Nephron progenitor cell (in vitro differentiated cells): ENCODE data around the gene SRPK3.

Experiments used
- DNase-seq: peaks from one replicate; pipeline ENCODE4 v3.0.0; 2021
- H3K27ac Mint-ChIP-seq: 2 replicates; pipeline ENCODE4 v1.8.0; 2021; ENCODE audit warnings: mild to moderate bottlenecking, moderate library complexity, mixed read lengths
- H3K27me3 Mint-ChIP-seq: 2 replicates; pipeline ENCODE4 v1.8.0; 2021; ENCODE audit warnings: mild to moderate bottlenecking, low read depth, mixed read lengths; ENCODE audit not compliant: poor library complexity
- H3K36me3 Mint-ChIP-seq: 2 replicates; pipeline ENCODE4 v1.8.0; 2021; ENCODE audit warnings: low read depth, mixed read lengths
- H3K4me1 Mint-ChIP-seq: 2 replicates; pipeline ENCODE4 v1.8.0; 2021; ENCODE audit warnings: mixed read lengths
- H3K4me3 Mint-ChIP-seq: 2 replicates; pipeline ENCODE4 v1.8.0; 2021; ENCODE audit warnings: mild to moderate bottlenecking, moderate library complexity, mixed read lengths
- H3K9me3 Mint-ChIP-seq: 2 replicates; pipeline ENCODE4 v1.8.0; 2021; ENCODE audit warnings: mild to moderate bottlenecking, moderate library complexity, mixed read lengths
- TF ChIP-seq, protein P1 (sequence below): fragments of 200-600 bp; sonication (generic); IDR thresholded peaks from 2 replicates; pipeline ENCODE4 v1.5.0; 2021; ENCODE audit warnings: antibody characterized with exemption

Gene SRPK3

DNA sequence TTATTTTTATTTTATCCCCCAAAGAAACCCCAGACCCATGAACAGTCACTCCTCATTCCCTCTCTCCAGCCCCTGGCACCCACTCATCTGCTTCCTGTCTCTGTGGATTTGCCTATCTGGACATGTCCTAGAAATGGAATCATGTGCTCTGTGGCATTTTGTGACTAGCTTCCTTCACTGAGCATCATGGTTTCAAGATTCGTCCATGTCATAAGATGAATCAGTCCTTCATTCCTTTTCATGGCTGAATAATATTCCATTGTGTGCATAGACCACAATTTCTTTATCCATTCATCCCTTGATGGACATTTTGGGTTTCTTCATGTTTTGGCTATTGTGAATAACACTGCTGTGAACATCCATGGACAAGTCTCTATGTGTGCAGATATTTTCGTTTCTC, 46.0 kb upstream of the SRPK3 start:
- DNase-seq: no peak
- peaks cover 70% of the 10 kb centered on the region for H3K9me3 Mint-ChIP-seq
- H3K27me3 Mint-ChIP-seq: peaks cover 6% of the 10 kb centered on the region
- H3K27ac Mint-ChIP-seq: no peak overlapping the region
- H3K4me1 Mint-ChIP-seq: peaks cover 17% of the 10 kb centered on the region
- H3K36me3 Mint-ChIP-seq: peaks cover 32% of the 10 kb centered on the region
- TF ChIP-seq, protein P1, sequence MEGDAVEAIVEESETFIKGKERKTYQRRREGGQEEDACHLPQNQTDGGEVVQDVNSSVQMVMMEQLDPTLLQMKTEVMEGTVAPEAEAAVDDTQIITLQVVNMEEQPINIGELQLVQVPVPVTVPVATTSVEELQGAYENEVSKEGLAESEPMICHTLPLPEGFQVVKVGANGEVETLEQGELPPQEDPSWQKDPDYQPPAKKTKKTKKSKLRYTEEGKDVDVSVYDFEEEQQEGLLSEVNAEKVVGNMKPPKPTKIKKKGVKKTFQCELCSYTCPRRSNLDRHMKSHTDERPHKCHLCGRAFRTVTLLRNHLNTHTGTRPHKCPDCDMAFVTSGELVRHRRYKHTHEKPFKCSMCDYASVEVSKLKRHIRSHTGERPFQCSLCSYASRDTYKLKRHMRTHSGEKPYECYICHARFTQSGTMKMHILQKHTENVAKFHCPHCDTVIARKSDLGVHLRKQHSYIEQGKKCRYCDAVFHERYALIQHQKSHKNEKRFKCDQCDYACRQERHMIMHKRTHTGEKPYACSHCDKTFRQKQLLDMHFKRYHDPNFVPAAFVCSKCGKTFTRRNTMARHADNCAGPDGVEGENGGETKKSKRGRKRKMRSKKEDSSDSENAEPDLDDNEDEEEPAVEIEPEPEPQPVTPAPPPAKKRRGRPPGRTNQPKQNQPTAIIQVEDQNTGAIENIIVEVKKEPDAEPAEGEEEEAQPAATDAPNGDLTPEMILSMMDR: no peak
- no peak overlapping the region for H3K4me3 Mint-ChIP-seq

GRCh38 chrX:153735274-153735673, 45.6 kb upstream of the SRPK3 start:
- Mint-ChIP-seq H3K4me3 (no peak overlapping the region), H3K27me3 (peaks cover 6% of the 10 kb centered on the region), H3K4me1 (peaks cover 17% of the 10 kb centered on the region), H3K27ac (no peak overlapping the region), H3K36me3 (peaks cover 32% of the 10 kb centered on the region), H3K9me3 (peaks cover 70% of the 10 kb centered on the region)
- no peak for DNase-seq
- TF ChIP-seq, protein P1: no peak

DNA sequence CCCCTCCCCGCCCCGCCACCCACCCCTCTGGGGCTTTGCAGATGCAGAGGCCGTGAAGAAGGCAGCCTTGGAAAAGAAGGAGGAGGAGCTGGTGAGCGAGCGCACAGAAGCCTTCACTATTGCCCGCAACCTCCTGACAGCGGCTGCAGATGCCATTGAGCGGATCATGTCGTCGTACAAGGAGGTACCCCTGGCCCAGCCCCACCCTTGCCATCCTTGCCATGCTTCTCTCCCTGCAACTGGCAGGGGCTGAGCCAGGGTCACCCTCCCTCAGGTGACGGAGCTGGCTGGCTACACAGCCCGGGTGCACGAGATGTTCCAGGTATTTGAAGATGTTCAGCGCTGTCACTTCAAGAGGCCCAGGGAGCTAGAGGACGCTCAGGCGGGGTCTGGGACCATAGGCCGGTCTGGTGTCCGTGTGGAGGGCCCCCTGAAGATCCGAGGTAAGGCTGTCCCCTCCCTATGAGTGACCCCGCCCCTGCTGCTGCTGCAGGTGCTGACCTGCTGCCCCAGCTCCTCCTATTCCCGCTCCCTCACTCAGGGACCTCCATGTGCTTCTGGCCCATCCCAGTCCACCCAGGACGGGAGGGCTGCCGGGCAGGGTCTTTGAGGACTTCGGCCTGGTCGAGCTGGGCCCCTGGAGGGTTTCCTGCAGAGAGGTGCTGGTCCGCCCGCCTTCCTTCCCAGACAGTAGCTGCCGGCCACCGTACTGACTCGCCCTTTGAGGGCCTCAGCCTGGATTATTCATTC, 44.6 kb upstream of the SRPK3 start:
- H3K36me3 Mint-ChIP-seq: peaks cover 23% of the 10 kb centered on the region
- peaks cover 65% of the 10 kb centered on the region for H3K9me3 Mint-ChIP-seq
- DNase-seq: no peak
- H3K27ac Mint-ChIP-seq: no peak overlapping the region
- peaks cover 6% of the 10 kb centered on the region for H3K27me3 Mint-ChIP-seq
- TF ChIP-seq, protein P1: no peak
- peaks cover 21% of the 10 kb centered on the region for H3K4me1 Mint-ChIP-seq
- H3K4me3 Mint-ChIP-seq: no peak overlapping the region

GRCh38 chrX:153736871-153737441, 43.9 kb upstream of the SRPK3 start:
- TF ChIP-seq, protein P1: no peak
- peaks cover 59% of the 10 kb centered on the region for H3K9me3 Mint-ChIP-seq
- peaks cover 16% of the 10 kb centered on the region for H3K36me3 Mint-ChIP-seq
- peaks cover 22% of the 10 kb centered on the region for H3K4me1 Mint-ChIP-seq
- peaks cover 6% of the 10 kb centered on the region for H3K27me3 Mint-ChIP-seq
- no peak for DNase-seq
- H3K27ac Mint-ChIP-seq: no peak overlapping the region
- no peak overlapping the region for H3K4me3 Mint-ChIP-seq

DNA sequence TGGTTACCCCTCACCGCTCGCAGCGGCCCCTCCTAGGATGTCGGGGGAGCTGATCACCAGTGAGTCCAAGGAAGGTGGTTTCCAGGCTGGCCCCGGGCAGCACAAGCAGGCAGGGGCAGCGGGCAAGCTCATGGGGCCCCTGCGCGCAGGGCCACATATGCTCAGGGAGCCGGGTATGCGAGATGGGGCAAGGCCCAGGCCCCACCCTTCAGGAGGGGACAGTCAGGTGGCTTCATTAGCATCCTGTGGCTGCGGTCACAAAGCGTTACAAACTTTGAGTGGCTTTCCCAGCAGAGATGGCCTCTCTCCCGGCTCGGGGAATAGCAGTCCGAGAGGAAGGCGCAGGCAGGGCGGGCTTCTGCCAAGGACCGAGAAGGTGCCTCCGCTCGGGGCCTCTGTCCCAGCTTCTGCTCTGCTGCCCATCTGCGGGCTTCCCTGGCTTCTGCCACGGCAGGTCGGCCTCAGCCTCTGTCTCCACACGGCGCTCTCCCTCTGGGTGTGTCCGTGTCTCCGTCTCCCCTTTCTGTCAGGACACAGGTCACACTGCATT, 42.7 kb upstream of the SRPK3 start:
- peak overlapping the region; percentile 87 for H3K27ac Mint-ChIP-seq
- H3K36me3 Mint-ChIP-seq: peaks cover 11% of the 10 kb centered on the region
- H3K9me3 Mint-ChIP-seq: peaks cover 55% of the 10 kb centered on the region
- H3K4me1 Mint-ChIP-seq: peaks cover 28% of the 10 kb centered on the region
- DNase-seq: no peak
- H3K4me3 Mint-ChIP-seq: no peak overlapping the region
- peaks cover 6% of the 10 kb centered on the region for H3K27me3 Mint-ChIP-seq
- TF ChIP-seq, protein P1: no peak
